K562 (cell line): Measurements from ENCODE around the gene IARS1.

Experiments
- ATF1 ChIP-seq, 2 experiments: fragments of 450-650 bp in 1 of 2; IDR thresholded peaks; 2 replicates each; pipeline ENCODE4 v1.6.1; 2016; ENCODE audit warnings: missing compliant biosample characterization in 1 of 2, missing genetic modification characterization in 1 of 2
- EHMT2 ChIP-seq: fragments of 450-650 bp; IDR thresholded peaks from 2 replicates; pipeline ENCODE4 v1.6.1; 2018; ENCODE audit warnings: antibody characterized with exemption
- GATAD2B ChIP-seq: fragments of 450-650 bp; IDR thresholded peaks from 2 replicates; pipeline ENCODE4 v1.6.1; 2017; ENCODE audit warnings: mild to moderate bottlenecking, borderline replicate concordance
- HNRNPLL ChIP-seq: fragments of 200-400 bp; formaldehyde crosslinking; IDR thresholded peaks from 2 replicates; pipeline ENCODE4 v1.6.1; 2017; ENCODE audit warnings: low read length, low read depth, mild to moderate bottlenecking; ENCODE audit not compliant: poor library complexity, severe bottlenecking
- HOMEZ ChIP-seq: fragments of 250-450 bp; sonication (Bioruptor Pico); IDR thresholded peaks from 2 replicates; pipeline ENCODE4 v1.4.0; 2020; ENCODE audit warnings: mild to moderate bottlenecking, moderate library complexity
- POLR2AphosphoS5 ChIP-seq: IDR thresholded peaks from 2 replicates; pipeline ENCODE4 v1.6.1; 2011; ENCODE audit warnings: mild to moderate bottlenecking, low read depth, low read length, moderate library complexity; ENCODE audit not compliant: control insufficient read depth, insufficient read depth
- SREBF1 ChIP-seq: fragments of 150-350 bp; IDR thresholded peaks from 2 replicates; pipeline ENCODE4 v1.6.1; 2014; ENCODE audit warnings: antibody characterized with exemption, low read depth, low read length, borderline replicate concordance
- TRIM28 ChIP-seq: fragments of 450-650 bp; IDR thresholded peaks from 2 replicates; pipeline ENCODE4 v1.6.1; 2017
- ZNF282 ChIP-seq: sonication (generic); formaldehyde crosslinking; IDR thresholded peaks from 2 replicates; pipeline ENCODE4 v1.8.1; 2023; ENCODE audit warnings: missing genetic modification reagents

GRCh38 chr9:92324431-92324830 lies 30.9 kb upstream of the IARS1 start:
- TF ChIP-seq GATAD2B (no peak), HNRNPLL (no peak), ATF1 (CRISPR knock-in tag; IDR thresholded peaks at IDR 0.05) (no peak), ATF1 (tag; IDR thresholded peaks at IDR 0.05) (no peak), SREBF1 (no peak), TRIM28 (no peak), ZNF282 (CRISPR knock-in tag) (no peak), HOMEZ (no peak), EHMT2 (no peak), POLR2AphosphoS5 (no peak)
